Panc1 (cell line): ENCODE results near the gene PTPA. TPM values are rescaled to one million over a fixed set of nuclear protein-coding genes. Genes with fewer than 3 reads are reported as not detected.
A peak's percentile ranks its signal among the peaks of the same experiment; 100 is the strongest.

Experiments
- ATAC-seq: fragments of 200-7000 bp; cut with Tn5 transposase; 2 replicates; pipeline ENCODE4 v1.9.1; 2020; ENCODE audit warnings: mild to moderate bottlenecking, moderate library complexity
- BruUV-seq: library from RNA; stranded (reverse); fragments of 400-500 nt; replicated peaks from 2 replicates; lab custom pipeline; 2021; lab: Mats Ljungman, UMichigan
- CTCF ChIA-PET: fragments of 300-600 bp; sonication (Branson Sonifier 250); formaldehyde crosslinking; loops from one replicate; lab custom pipeline; 2022; ENCODE audit warnings: antibody characterized with exemption; lab: Charles Lee
- POLR2A ChIA-PET: fragments of 300-600 bp; sonication (Branson Sonifier 250); formaldehyde crosslinking; loops from one replicate; lab custom pipeline; 2022; ENCODE audit warnings: antibody characterized with exemption; lab: Charles Lee
- DNase-seq: peaks from one replicate; pipeline ENCODE4 v3.0.0-alpha.2; 2010; ENCODE audit warnings: low read depth, low spot score
- H3K27ac ChIP-seq: 2 replicates; pipeline ENCODE4 v1.5.1; 2011; ENCODE audit warnings: mild to moderate bottlenecking, low read length, inconsistent platforms
- H3K27me3 ChIP-seq: fragments of 200-500 bp; sonication (Bioruptor generic); 2 replicates; pipeline ENCODE4 v1.6.0; 2014; ENCODE audit warnings: low read length, inconsistent platforms; ENCODE audit not compliant: control insufficient read depth, insufficient read depth
- H3K36me3 ChIP-seq: fragments of 200-500 bp; sonication (Bioruptor generic); 2 replicates; pipeline ENCODE4 v1.5.1; 2014; ENCODE audit warnings: inconsistent platforms, mild to moderate bottlenecking, low read length, moderate library complexity; ENCODE audit not compliant: control insufficient read depth, insufficient read depth
- H3K4me1 ChIP-seq: 2 replicates; pipeline ENCODE4 v1.5.1; 2011; ENCODE audit warnings: inconsistent platforms, mild to moderate bottlenecking, low read length, moderate library complexity; ENCODE audit not compliant: control insufficient read depth, insufficient read depth
- H3K4me3 ChIP-seq, 2 experiments: 2 replicates each; pipeline ENCODE4 v1.5.1; 2011 to 2012; ENCODE audit warnings: low read depth in 2 of 2, low read length in 2 of 2, mild to moderate bottlenecking in 2 of 2, inconsistent platforms in 1 of 2, moderate library complexity in 1 of 2
- H3K9me3 ChIP-seq: fragments of 200-500 bp; sonication (Bioruptor generic); 2 replicates; pipeline ENCODE4 v1.5.1; 2014; ENCODE audit warnings: low read depth, mild to moderate bottlenecking, inconsistent platforms, low read length, moderate library complexity; ENCODE audit not compliant: control insufficient read depth, insufficient read depth
- CTCF ChIP-seq: fragments of 450-650 bp; IDR thresholded peaks from 2 replicates; pipeline ENCODE4 v1.5.1; 2017; ENCODE audit warnings: mild to moderate bottlenecking
- POLR2AphosphoS5 ChIP-seq: IDR thresholded peaks from 2 replicates; pipeline ENCODE4 v1.6.1; 2012; ENCODE audit warnings: mild to moderate bottlenecking, low read depth, low read length, moderate library complexity
- SIN3A ChIP-seq: IDR thresholded peaks from 2 replicates; pipeline ENCODE4 v1.6.1; 2012; ENCODE audit warnings: low read depth, mild to moderate bottlenecking, low read length, moderate library complexity, borderline replicate concordance; ENCODE audit not compliant: insufficient read depth
- TCF7L2 ChIP-seq: IDR thresholded peaks from 2 replicates; pipeline ENCODE4 v1.6.1; 2011; ENCODE audit warnings: mild to moderate bottlenecking, low read depth, low read length, inconsistent platforms
- in situ Hi-C: cut with HindIII; loops from 2 replicates; pipeline ENCODE4 v1.10.0; 2016; ENCODE audit warnings: low sequenced_read_pairs, low pct_unique_long_range_greater_than_20kb
- intact Hi-C: fragments of 100-400 bp; cut with micrococcal nuclease; formaldehyde crosslinking; loops from one replicate; pipeline ENCODE4 v1.10.0; 2022; ENCODE audit not compliant: unreplicated experiment
- total RNA-seq: library from RNA; stranded (reverse); gene quantifications from one replicate; pipeline ENCODE4 v1.2.1, GENCODE V29; 2021; ENCODE audit not compliant: unreplicated experiment
- TF ChIP-seq, protein P1 (sequence below), 2 experiments: IDR thresholded peaks; 2 replicates each; pipeline ENCODE4 v1.6.1; 2011 to 2012; ENCODE audit warnings: low read depth in 2 of 2, control low read depth in 1 of 2, low read length in 1 of 2, mild to moderate bottlenecking in 1 of 2, moderate library complexity in 1 of 2; ENCODE audit not compliant: insufficient read depth in 1 of 2

PTPA gene
- total RNA-seq, 1 experiment from 2014 or later = 114 TPM

- no peak overlapping the region for H3K4me3 ChIP-seq
- no TSS peak for BruUV-seq
- no peak for TF ChIP-seq TCF7L2
- no peak for TF ChIP-seq CTCF
- TF ChIP-seq, protein P1, sequence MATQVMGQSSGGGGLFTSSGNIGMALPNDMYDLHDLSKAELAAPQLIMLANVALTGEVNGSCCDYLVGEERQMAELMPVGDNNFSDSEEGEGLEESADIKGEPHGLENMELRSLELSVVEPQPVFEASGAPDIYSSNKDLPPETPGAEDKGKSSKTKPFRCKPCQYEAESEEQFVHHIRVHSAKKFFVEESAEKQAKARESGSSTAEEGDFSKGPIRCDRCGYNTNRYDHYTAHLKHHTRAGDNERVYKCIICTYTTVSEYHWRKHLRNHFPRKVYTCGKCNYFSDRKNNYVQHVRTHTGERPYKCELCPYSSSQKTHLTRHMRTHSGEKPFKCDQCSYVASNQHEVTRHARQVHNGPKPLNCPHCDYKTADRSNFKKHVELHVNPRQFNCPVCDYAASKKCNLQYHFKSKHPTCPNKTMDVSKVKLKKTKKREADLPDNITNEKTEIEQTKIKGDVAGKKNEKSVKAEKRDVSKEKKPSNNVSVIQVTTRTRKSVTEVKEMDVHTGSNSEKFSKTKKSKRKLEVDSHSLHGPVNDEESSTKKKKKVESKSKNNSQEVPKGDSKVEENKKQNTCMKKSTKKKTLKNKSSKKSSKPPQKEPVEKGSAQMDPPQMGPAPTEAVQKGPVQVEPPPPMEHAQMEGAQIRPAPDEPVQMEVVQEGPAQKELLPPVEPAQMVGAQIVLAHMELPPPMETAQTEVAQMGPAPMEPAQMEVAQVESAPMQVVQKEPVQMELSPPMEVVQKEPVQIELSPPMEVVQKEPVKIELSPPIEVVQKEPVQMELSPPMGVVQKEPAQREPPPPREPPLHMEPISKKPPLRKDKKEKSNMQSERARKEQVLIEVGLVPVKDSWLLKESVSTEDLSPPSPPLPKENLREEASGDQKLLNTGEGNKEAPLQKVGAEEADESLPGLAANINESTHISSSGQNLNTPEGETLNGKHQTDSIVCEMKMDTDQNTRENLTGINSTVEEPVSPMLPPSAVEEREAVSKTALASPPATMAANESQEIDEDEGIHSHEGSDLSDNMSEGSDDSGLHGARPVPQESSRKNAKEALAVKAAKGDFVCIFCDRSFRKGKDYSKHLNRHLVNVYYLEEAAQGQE (IDR thresholded peaks at IDR 0.05; ENCODE audit: insufficient read depth in 1 of 2, low read depth in 2 of 2, low read length in 1 of 2) = no peak
- no peak for TF ChIP-seq POLR2AphosphoS5
- no peak for TF ChIP-seq SIN3A
- no peak overlapping the region for H3K27ac ChIP-seq
- DNase-seq = no peak
- ChIA-PET POLR2A (interaction anchor here (0.6 kb wide), 1 partner anchor 222 kb away, joined by 4 read pairs; no protein-coding TSS in a partner anchor), CTCF (interaction anchor here (0.6 kb wide), 1 partner anchor 321 kb away, joined by 6 read pairs; no protein-coding TSS in a partner anchor)
- intact Hi-C loops = no loop called here
- H3K4me1 ChIP-seq = peaks cover 10% of the 10 kb centered on the region
- in situ Hi-C loops = no loop called here
- no peaks in the 10 kb centered on the region for H3K9me3 ChIP-seq
- no peaks in the 10 kb centered on the region for H3K36me3 ChIP-seq
- no peak; the same call in 1 of the 2 replicates for ATAC-seq
- H3K27me3 ChIP-seq = no peaks in the 10 kb centered on the region
These were observed 35.3 kb downstream of the PTPA start for GRCh38 chr9:129146441-129146941.

- ChIA-PET CTCF (no interaction called here), POLR2A (no interaction called here)
- intact Hi-C loops = no loop called here
- BruUV-seq = TSS peak; percentile 70
- no peak for TF ChIP-seq SIN3A
- TF ChIP-seq, protein P1 (IDR thresholded peaks at IDR 0.05; ENCODE audit: insufficient read depth in 1 of 2, low read depth in 2 of 2, low read length in 1 of 2) = no peak
- ATAC-seq (no peak), DNase-seq (no peak)
- in situ Hi-C loops = no loop called here
- H3K27me3 ChIP-seq = no peaks in the 10 kb centered on the region
- H3K4me1 ChIP-seq = peaks cover 6% of the 10 kb centered on the region
- H3K9me3 ChIP-seq = no peaks in the 10 kb centered on the region
- no peaks in the 10 kb centered on the region for H3K36me3 ChIP-seq
- no peak overlapping the region for H3K27ac ChIP-seq
- no peak overlapping the region for H3K4me3 ChIP-seq
These were observed 37.4 kb downstream of the PTPA start for GRCh38 chr9:129148463-129149204.
